ENCODE results near the gene TDRD12.

DNA sequence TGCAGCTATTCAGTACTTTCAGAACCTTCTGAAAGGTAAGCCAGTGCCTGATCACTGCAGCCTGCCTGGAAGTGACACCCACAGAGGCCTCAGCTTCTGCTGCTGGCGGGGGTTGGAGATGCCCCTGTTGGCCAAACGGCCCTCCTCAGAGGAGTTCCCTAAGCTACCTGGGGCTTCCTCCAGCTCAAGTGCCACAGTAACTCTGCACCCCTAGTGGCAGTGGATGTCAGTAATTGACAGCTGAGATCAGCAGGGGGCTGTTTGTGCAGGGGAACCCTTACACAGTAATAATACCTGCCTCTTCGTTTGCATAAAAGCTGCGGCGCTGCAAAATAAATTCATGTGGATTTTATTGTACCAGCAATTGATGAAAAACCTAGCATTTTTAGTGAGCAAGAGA, 28.9 kb downstream of the TDRD12 start:
- TF ChIP-seq, protein P1, sequence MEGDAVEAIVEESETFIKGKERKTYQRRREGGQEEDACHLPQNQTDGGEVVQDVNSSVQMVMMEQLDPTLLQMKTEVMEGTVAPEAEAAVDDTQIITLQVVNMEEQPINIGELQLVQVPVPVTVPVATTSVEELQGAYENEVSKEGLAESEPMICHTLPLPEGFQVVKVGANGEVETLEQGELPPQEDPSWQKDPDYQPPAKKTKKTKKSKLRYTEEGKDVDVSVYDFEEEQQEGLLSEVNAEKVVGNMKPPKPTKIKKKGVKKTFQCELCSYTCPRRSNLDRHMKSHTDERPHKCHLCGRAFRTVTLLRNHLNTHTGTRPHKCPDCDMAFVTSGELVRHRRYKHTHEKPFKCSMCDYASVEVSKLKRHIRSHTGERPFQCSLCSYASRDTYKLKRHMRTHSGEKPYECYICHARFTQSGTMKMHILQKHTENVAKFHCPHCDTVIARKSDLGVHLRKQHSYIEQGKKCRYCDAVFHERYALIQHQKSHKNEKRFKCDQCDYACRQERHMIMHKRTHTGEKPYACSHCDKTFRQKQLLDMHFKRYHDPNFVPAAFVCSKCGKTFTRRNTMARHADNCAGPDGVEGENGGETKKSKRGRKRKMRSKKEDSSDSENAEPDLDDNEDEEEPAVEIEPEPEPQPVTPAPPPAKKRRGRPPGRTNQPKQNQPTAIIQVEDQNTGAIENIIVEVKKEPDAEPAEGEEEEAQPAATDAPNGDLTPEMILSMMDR (IDR thresholded peaks at IDR 0.05), result no peak
- no peak for TF ChIP-seq ZFX (IDR thresholded peaks at IDR 0.05; ENCODE audit: borderline replicate concordance)
